K562 (cell line): Measurements from ENCODE around the gene MIR17HG. TPM values are rescaled to one million over a fixed set of nuclear protein-coding genes. Genes with fewer than 3 reads are reported as not detected.

Source experiments
- ATF1 ChIP-seq, 2 experiments: fragments of 450-650 bp in 1 of 2; IDR thresholded peaks; 2 replicates each; pipeline ENCODE4 v1.6.1; 2016; ENCODE audit warnings: missing compliant biosample characterization in 1 of 2, missing genetic modification characterization in 1 of 2
- MAZ ChIP-seq, 2 experiments: fragments of 450-650 bp in 1 of 2; sonication (generic) in 1 of 2; formaldehyde crosslinking; IDR thresholded peaks in 1 of 2; conservative IDR thresholded peaks in 1 of 2; 2 replicates each; pipeline versions ENCODE4 v1.4.0 to v1.5.0; 2020; ENCODE audit warnings: mild to moderate bottlenecking in 1 of 2, missing genetic modification reagents in 1 of 2
- RCOR1 ChIP-seq, 2 experiments: IDR thresholded peaks; 2 replicates each; pipeline ENCODE4 v1.6.1; 2012; ENCODE audit warnings: low read depth in 2 of 2, low read length in 2 of 2, borderline replicate concordance in 1 of 2, improper control_type of control experiment in 1 of 2
- ZBED1 ChIP-seq: IDR thresholded peaks from 2 replicates; pipeline ENCODE4 v1.6.1; 2014
- ZBTB7A ChIP-seq: IDR thresholded peaks from 2 replicates; pipeline ENCODE4 v1.6.1; 2011; ENCODE audit warnings: low read depth, mild to moderate bottlenecking, low read length, moderate library complexity, borderline replicate concordance; ENCODE audit not compliant: control insufficient read depth
- polyA plus RNA-seq, 8 experiments: library from polyadenylated mRNA; depleted of rRNA in 4 of 8; stranded (reverse) in 5 of 8; unstranded in 3 of 8; fragments of >200 nt; fragmentation: Nextera tagmentation in 2 of 8; fragmentation: Illumina TruSeq in 1 of 8; extraction: Ambion mirVana in 2 of 8; extraction: Trizol in 1 of 8; gene quantifications; 2 replicates each; pipeline versions ENCODE4 v1.2.1 to v1.2.3, GENCODE V29; 2011 to 2014; ENCODE audit warnings: inconsistent platforms in 1 of 8, missing spikeins in 1 of 8
- total RNA-seq, 7 experiments: library from RNA; depleted of rRNA in 6 of 7; stranded (reverse); fragments of >200 nt in 6 of 7; fragmentation: Illumina TruSeq in 2 of 7; extraction: Trizol in 2 of 7; gene quantifications; 2 replicates each; pipeline versions ENCODE4 v1.2.1 to v1.2.3, GENCODE V29; 2011 to 2021; ENCODE audit warnings: low replicate concordance in 1 of 7
- TF ChIP-seq, protein P1 (sequence below): sonication (generic); formaldehyde crosslinking; IDR thresholded peaks from 2 replicates; pipeline ENCODE4 v1.8.1; 2023; ENCODE audit warnings: mild to moderate bottlenecking, missing genetic modification reagents

MIR17HG gene
- total and polyA plus RNA-seq, 9 of the 15 experiments (the other 6 are each of a cell fraction or from before 2014, with no cell fraction given), result 44.2 to 218 (median 77.8) TPM

DNA sequence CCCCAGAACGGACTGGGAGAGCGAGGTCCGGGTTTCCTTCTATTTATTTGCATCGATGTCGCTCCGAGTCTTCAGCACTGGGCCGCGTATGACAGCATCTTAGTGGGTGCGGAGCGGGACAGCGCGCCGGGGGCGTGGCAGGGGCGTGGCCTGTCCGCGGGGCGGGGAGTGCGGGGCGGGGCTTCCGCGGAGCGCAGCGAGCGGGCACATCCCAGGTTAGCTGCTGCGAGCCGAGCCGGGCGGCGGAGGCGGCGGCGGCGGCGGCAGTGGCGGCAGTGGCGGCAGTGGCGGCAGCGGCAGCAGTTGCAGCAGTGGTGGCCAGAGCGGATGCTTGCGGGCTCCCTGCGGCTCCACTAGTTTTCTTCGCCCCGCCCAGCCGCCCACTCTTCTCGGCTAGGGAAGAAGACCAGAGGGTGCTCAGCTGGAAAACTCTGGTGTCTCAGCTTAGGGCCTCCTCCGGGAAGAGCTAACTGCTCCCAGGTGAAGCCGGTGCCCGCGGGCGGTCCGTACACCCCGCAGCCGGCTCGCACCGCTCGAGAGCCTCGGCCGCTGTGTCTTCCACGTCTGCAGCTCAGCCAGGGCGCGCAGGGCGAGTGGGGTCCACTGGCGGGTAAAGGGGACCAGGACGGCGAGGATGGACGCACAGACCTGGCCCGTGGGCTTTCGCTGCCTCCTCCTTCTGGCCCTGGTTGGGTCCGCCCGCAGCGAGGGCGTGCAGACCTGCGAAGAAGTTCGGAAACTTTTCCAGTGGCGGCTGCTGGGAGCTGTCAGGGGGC, 51.1 kb downstream of the MIR17HG start, which contains the start of gene GPC5 (continued):
- TF ChIP-seq, protein P1, sequence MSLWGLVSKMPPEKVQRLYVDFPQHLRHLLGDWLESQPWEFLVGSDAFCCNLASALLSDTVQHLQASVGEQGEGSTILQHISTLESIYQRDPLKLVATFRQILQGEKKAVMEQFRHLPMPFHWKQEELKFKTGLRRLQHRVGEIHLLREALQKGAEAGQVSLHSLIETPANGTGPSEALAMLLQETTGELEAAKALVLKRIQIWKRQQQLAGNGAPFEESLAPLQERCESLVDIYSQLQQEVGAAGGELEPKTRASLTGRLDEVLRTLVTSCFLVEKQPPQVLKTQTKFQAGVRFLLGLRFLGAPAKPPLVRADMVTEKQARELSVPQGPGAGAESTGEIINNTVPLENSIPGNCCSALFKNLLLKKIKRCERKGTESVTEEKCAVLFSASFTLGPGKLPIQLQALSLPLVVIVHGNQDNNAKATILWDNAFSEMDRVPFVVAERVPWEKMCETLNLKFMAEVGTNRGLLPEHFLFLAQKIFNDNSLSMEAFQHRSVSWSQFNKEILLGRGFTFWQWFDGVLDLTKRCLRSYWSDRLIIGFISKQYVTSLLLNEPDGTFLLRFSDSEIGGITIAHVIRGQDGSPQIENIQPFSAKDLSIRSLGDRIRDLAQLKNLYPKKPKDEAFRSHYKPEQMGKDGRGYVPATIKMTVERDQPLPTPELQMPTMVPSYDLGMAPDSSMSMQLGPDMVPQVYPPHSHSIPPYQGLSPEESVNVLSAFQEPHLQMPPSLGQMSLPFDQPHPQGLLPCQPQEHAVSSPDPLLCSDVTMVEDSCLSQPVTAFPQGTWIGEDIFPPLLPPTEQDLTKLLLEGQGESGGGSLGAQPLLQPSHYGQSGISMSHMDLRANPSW (CRISPR knock-in tag), result peak; percentile 56; the same call in 1 of the 2 replicates
- TF ChIP-seq MAZ (CRISPR knock-in tag; conservative IDR thresholded peaks at IDR 0.05 in 1 of 2, IDR thresholded peaks at IDR 0.05 in 1 of 2) (peak in 1 of 2 experiments; percentile 79; a peak in 2 of 4 replicates), ATF1 (CRISPR knock-in tag; IDR thresholded peaks at IDR 0.05) (0 out of 2 replicates have a peak, but pooled peaks have one; percentile 7), ATF1 (tag; IDR thresholded peaks at IDR 0.05) (no peak), RCOR1 (IDR thresholded peaks at IDR 0.05; ENCODE audit: borderline replicate concordance in 1 of 2, low read depth in 2 of 2, low read length in 2 of 2) (peak in 1 of 2 experiments; percentile 44; a peak in 1 of 4 replicates), ZBTB7A (peak; percentile 62; the same call in 1 of the 2 replicates), ZBED1 (no peak)
